ENCODE results near the gene CAMTA1. TPM values are rescaled to one million over a fixed set of nuclear protein-coding genes. Genes with fewer than 3 reads are reported as not detected.

CAMTA1 gene
- total RNA-seq, 1 donor from 2014 or later, result 47.9 TPM

DNA sequence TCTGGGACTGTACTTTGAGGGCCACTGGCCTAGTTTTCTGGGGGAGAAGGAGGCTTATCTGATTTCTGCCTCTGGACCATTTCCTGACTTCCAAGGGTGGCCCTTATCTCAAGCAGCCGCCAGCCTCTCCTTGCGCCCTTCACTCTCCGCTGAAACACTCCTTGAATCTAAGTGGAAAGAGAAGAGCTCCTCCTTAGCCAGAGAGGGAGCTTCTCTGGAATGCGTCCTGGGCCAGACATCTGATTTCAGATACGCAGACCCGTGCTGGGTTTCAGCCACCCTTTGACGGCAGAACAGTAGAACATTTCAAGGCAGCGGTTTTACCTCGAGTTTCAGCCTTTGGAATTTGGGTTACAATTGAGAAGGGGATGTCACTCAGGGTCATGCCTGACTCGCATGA lies 308.0 kb downstream of the CAMTA1 start:
- no peaks in the 10 kb centered on the region for H3K36me3 ChIP-seq
- no peak overlapping the region for H3K4me3 ChIP-seq
- TF ChIP-seq, protein P1, sequence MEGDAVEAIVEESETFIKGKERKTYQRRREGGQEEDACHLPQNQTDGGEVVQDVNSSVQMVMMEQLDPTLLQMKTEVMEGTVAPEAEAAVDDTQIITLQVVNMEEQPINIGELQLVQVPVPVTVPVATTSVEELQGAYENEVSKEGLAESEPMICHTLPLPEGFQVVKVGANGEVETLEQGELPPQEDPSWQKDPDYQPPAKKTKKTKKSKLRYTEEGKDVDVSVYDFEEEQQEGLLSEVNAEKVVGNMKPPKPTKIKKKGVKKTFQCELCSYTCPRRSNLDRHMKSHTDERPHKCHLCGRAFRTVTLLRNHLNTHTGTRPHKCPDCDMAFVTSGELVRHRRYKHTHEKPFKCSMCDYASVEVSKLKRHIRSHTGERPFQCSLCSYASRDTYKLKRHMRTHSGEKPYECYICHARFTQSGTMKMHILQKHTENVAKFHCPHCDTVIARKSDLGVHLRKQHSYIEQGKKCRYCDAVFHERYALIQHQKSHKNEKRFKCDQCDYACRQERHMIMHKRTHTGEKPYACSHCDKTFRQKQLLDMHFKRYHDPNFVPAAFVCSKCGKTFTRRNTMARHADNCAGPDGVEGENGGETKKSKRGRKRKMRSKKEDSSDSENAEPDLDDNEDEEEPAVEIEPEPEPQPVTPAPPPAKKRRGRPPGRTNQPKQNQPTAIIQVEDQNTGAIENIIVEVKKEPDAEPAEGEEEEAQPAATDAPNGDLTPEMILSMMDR (IDR thresholded peaks at IDR 0.05), result no peak
- DNase-seq (no peak), ATAC-seq (no peak)
- no peaks in the 10 kb centered on the region for H3K9me3 ChIP-seq
- no peak overlapping the region for H3K27ac ChIP-seq
- peaks cover 28% of the 10 kb centered on the region for H3K27me3 ChIP-seq (ENCODE audit: low read depth)
- no peaks in the 10 kb centered on the region for H3K4me1 ChIP-seq
- intact Hi-C loops (cut with DNase I), result no loop called here

DNA sequence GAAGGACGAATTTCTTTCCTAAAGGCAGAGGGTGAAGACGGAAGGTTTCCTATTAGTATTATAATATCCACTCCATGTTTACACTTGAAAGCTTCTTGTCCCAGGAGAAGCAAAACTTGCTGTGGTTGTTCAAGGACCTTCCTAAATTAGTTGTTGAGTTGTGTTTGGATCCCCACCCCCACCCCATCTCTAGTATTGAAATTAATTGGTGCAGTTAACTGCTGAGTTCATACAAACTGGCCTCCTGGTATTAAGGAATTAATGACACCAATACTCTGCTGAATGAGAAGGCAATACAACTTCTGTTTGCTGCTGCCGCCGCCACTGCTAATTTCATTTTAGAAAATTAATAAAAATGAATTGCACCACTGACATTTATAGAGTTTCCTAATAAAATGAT lies 308.8 kb downstream of the CAMTA1 start:
- no peaks in the 10 kb centered on the region for H3K9me3 ChIP-seq
- no peak for ATAC-seq
- intact Hi-C loops (cut with DNase I), result no loop called here

DNA sequence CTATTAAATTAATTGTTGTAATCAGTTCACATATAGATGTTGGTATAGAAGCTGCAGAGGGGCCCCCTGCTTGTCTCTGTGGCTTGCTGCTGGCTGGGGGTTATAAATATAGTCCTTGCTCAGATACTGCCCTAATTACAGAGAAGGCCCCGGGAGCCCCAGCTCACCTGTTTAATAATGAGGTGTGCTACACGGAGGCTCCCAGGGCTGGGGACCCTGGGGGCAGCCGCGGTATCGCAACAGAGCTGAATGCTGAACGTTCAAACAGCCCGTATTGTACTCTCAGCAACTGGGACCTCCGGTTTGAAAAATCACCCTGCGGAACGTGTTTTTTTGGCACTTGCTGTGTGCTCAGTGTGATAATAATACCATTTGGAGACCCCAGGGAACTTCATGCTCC lies 309.3 kb downstream of the CAMTA1 start:
- no peaks in the 10 kb centered on the region for H3K4me1 ChIP-seq
- H3K27me3 ChIP-seq (ENCODE audit: low read depth), result peaks cover 33% of the 10 kb centered on the region
- TF ChIP-seq, protein P1 (IDR thresholded peaks at IDR 0.05), result no peak
- DNase-seq, result no peak
- no peak overlapping the region for H3K27ac ChIP-seq
- ATAC-seq, result no peak
- no peak overlapping the region for H3K4me3 ChIP-seq
- H3K9me3 ChIP-seq, result no peaks in the 10 kb centered on the region
- intact Hi-C loops (cut with DNase I), result no loop called here
- H3K36me3 ChIP-seq, result no peaks in the 10 kb centered on the region

More for the DNA sequence above, 308.8 kb downstream of the CAMTA1 start:
- Histone ChIP-seq H3K27ac (no peak overlapping the region), H3K4me1 (no peaks in the 10 kb centered on the region), H3K4me3 (no peak overlapping the region), H3K36me3 (no peaks in the 10 kb centered on the region), H3K27me3 (ENCODE audit: low read depth) (peaks cover 30% of the 10 kb centered on the region)
- TF ChIP-seq, protein P1 (IDR thresholded peaks at IDR 0.05), result no peak
- no peak for DNase-seq

DNA sequence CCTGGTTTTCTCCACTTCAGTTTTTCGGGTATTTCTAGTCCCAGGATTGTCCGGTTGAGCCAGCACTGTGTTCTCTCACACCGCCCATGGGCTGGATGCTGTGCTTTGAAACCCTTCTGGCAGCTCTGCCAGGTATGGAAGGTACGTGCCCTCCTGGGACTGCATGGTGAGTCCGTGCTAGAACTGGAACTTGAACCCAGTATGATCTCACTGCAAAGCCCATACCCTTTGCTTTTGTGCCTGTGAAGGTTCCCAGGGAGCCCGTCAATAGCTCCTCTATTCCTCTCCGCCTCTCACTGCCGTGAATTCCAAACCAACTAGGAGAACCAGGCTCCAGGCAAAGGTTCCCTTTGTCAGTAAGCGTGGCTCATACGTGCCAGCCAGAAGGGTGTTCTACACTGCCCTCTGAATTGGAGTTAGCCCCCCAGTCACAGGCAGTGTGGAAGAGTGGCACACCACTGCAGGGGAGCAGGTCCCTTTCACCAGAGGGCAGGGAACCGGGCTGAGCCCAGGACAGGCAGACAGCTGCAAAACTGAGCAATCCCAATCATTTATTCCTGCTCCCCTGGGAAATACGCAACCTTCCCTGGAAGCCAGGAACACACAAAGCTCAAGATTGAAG lies 310.2 kb downstream of the CAMTA1 start:
- H3K4me1 ChIP-seq, result no peaks in the 10 kb centered on the region
- DNase-seq, result no peak
- peaks cover 42% of the 10 kb centered on the region for H3K27me3 ChIP-seq (ENCODE audit: low read depth)
- H3K36me3 ChIP-seq, result no peaks in the 10 kb centered on the region
- TF ChIP-seq, protein P1 (IDR thresholded peaks at IDR 0.05), result no peak
- intact Hi-C loops (cut with DNase I), result no loop called here
- H3K4me3 ChIP-seq, result no peak overlapping the region
- H3K9me3 ChIP-seq, result no peaks in the 10 kb centered on the region
- H3K27ac ChIP-seq, result no peak overlapping the region
- no peak for ATAC-seq

DNA sequence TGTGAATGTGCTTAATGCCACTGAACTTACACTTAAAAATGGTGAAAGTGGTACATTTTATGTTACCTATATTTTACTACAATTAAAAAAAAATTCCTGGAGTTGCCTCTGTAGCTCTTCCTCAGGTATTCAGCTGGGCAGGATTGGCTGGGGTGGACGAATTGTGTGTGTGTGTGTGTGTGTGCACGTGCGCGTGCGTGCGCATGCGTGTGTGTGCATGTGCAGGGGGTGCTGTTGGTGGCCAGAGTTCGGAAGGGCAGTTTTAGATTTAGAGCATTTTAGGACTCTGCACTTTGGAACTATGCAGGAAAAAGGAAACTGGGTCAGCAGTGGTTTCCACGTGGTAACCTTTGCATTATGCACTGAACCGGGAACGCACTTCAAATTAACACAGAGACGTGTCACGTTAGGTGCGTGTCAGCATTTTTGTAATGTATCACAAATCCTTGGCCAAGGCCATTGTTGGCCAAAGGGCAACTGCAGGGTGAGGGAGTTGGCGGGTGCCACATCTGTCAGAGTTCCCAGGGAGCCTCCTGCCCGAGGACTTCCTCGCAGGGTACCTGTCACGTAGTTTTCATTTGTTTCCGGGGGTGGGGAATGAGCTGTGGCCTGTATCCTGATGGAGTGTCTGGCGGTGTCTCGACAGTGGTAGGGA lies 312.8 kb downstream of the CAMTA1 start:
- Histone ChIP-seq H3K4me1 (no peaks in the 10 kb centered on the region), H3K27me3 (ENCODE audit: low read depth) (peaks cover 42% of the 10 kb centered on the region), H3K4me3 (no peak overlapping the region), H3K27ac (no peak overlapping the region), H3K36me3 (no peaks in the 10 kb centered on the region), H3K9me3 (no peaks in the 10 kb centered on the region)
- TF ChIP-seq, protein P1 (IDR thresholded peaks at IDR 0.05), result no peak
- intact Hi-C loops (cut with DNase I), result no loop called here
- no peak for ATAC-seq
- DNase-seq, result no peak

Data from lower lobe of right lung (tissue), 2 donors.